Activated T-cell treated with anti-CD3 and anti-CD28 coated beads for 48 hours (primary cell): ENCODE measurements around the gene MRPL17.
"Not testable (repeated sequence)": the region's sequence is repeated elsewhere in the genome, so short reads cannot be mapped to it uniquely, and the experiment has no call there.

ENCODE experiments used
- DNase-seq: peaks from one replicate; pipeline ENCODE4 v3.0.0-alpha.2; 2020; ENCODE audit warnings: low read depth

Gene MRPL17

DNA sequence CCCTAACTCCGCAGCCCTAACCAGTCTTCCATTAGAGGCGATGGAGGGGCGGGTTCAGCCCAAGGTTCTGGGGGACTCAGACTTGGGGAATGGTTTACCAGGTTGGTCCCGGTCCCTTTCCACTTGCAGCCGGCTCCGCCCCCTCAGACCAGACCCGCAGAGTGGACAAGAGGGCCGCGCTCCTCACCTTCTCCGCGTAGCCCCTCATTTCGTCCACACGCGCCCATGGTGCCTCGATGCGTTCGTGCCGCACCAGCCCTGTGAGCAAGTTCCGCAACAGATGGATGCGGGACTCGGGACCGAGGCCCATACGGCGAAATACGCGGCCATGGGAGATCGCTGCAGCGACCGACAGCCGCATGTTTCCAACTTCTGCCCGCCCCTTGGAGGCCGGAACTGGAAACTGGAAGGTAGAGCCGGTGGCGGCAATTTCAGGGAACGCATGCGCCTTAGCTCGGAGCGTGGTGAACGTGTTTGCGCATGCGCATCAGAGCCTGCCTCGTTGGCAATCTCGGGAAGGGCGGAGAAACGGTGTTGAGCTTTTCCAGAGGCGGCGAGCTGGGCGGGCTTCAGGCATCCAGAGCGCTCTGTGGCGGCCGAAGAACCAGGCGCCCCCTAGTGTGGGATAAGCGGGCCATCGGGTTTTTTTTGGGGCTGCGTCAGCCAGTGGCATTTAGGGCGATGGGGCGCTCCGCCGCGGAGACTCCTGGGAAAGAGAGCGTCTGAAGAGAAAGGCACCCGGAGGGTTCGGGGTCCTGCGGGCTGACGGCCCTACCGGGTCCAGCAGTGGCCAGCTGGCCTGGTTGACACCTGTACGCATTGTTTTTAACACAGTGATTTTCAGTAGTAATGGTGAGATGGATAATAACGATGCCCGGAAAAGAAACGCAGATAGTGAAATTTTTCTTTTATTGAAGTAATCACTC lies at the start of gene MRPL17:
Gene MRPL17 (minus strand): TSS at position 405 of the 926 bp plus-strand sequence. CDS start 44 bp downstream, at position 361.
- DNase-seq = peak; percentile 97

DNA sequence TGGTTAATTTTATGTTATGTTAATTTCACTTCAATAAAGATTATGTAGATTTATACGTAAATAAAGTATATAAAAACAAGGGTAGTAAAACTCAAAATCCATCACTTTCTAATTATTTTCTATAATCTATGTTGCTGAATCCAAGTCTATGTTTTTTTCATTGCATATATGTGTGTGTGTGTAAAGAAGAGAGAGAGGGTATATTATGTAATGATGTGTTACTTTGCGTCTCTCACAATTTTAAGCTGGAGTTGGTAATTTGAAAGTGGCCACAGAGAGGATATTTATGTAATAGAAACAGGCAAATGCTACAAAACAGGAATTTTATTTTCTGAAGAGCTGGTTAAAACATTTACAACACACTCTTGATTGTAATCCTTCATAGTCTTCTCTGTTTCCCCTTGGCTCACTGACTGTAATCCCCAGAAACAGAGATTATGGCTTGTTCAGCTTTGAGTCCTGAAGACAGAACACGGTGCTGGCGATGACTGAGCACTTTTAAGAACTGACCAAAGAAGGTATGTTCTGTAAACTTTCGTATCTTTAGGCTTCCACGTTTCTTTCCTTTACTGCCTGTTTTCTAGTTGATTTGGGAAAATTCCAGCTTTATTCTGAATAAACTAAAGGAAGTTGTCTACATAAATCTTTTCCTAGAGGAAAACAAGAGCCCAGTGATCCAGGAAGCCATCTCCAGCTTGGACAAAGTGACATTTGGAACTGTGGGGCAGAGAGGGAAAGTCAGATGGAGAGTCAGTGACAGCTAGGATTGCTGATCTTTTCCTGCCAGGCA lies 45.0 kb upstream of the MRPL17 start:
- DNase-seq = no peak

DNA sequence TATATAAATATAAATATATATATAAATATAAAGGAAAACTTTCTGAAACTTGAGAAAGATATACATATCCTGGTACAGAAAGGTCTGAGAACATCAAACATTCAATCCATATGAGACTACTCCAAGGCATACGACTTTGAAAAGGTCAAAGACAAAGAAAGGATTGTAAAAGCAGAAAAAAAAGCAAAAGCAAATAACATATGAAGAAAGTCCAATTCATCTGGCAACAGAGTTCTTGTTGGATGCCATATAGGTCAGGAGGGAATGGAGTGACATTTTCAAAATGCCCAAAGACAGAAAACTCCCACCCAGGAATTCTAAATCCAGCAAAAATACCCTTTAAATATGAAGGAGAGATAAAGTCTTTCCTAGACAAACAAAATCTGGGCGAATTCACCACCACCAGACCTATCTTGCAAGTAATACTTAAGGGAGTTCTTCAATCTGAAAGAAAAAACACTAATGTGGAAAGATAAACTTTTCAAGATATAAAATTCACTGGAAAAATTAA lies 42.3 kb upstream of the MRPL17 start:
- DNase-seq = no peak

DNA sequence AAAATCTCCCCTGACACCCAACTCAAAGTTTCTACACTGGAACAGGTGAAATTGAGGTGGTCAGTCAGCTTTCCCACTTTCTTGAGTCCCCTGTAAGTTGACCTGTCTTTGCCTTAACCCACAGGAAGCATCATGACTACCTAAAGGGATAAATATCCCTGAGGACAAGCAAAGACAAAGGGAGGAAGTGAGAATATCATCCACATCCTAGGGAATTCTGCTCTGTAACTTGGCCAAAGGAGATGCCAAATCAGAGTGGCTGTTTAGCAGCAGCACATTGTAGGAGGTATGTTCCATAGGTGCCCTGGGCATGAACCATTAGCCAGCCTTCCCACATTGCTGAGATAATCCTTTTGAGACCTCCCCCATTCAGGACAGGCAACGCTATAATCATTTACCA lies 40.9 kb upstream of the MRPL17 start:
- no peak for DNase-seq

DNA sequence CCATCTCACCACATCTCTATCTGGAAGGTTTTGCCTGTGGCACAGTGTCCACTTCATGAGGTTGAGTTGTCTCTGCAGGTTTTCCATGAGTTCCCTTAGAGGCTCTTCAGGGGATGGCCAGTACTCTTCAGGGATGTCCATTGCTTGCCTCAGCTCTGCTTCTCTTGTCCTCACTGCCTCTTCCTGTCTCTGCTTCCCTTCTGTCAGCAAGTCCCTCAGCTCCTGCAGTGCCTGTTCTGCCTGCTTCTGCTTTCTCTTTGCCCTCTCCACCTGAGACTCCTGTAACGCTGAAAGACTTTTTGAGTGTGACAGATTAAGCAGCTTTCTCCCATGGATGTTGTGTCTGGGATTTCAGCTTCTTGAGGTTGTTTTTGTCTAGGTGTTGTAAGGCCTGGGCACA lies 38.2 kb upstream of the MRPL17 start:
- DNase-seq = no peak

DNA sequence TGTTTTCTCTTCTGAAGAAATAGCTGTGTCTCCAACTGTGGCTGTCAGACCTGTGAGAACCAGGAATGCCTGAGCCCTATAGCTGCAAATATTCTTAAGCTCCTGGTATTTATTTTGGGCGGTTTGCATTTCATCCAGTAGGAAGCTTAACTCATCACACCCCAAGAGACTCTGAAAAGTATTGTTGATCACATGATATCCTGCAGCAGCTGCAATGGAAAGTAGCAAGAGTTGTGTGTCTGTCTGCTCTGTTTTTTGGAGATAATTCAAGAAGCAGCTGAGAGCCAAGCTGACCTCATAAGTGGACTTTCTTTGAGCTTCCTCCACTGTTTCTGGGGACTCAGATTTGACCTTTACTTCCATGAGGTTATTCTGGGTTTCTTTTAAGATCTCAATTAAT lies 36.4 kb upstream of the MRPL17 start:
- no peak for DNase-seq

DNA sequence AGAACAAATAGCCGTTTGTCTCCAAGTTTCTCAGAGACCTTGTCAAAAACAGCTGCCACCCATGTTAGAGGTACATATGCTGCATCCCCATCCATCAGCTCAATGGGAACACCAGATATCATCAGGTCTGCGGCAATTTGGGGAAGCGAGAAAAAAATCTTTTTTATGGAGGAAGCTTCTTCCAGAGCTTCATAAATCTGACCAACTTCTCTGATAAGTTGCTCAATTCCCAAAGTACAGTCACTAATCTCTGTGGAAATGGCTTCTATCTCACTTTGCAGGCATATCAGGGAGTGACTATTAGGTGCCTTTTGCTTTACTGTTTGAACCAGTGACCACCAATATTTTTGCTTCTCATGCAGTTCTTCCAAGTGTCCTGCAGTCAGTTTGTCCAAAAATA lies 34.3 kb upstream of the MRPL17 start:
- DNase-seq = no peak

DNA sequence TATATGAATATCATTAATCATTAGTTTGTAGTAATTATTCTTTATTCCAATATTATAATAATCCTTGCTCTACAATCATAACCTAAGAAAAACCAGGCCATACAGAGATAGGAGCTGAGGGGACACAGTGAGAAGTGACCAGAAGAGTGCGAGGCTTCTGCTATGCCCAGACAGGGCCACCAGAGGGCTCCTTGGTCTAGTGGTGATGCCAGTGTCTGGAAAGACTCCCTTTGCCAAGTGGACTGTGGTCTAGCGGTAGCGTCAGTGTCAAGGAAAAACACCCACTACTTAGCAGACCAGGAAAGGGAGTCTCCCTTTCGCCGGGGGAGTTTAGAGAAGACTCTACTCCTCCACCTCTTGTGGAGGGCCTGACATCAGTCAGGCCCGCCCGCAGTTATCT lies 28.4 kb upstream of the MRPL17 start:
- peak; percentile 38 for DNase-seq

DNA sequence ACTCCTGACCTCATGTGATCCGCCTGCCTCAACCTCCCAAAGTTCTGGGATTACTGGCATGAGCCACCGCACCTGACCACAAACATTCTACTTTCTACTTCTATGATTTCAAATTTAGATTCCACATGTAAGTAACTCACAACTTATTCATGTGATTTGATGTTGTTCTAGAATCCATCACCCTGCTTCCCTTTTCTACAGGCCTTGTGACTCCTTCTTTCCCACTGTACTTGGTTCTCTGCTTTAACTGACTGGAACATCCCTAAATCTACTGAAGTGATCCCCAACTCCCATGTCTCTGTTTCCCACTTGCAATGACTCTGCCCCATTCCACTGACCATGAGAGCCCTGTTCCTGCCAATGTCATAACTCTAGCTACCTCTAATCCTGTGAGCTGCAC lies 25.7 kb upstream of the MRPL17 start:
- DNase-seq = no peak

DNA sequence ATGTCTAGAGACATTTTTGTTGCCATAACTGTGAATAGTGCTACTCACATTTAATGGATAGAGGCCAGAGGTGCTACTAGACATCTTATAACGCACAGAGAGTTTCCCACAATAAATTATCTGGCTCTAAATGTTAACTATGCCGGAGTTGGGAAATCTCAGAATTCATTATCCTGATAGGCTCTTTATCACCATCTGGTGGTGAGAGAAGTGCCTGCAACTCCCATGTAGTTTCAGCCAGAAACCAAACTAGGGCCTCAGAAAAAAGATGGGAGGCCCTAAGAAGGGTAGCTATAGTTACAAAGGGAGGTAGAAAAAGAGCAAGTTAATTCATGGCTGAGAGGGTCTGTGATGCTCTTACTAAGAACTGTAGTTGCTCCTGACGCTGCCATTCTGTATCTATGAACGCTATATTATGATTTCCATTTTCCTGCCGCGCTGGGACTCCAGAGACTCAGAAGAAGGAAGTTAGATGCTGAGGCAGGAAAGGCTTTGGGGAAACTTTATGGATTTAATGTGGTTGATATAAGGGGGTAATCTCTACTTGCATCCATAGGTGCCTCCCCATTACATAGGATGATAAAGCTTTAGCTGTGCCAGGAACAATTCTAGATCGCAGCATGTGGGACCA lies 22.9 kb upstream of the MRPL17 start:
- DNase-seq = no peak

DNA sequence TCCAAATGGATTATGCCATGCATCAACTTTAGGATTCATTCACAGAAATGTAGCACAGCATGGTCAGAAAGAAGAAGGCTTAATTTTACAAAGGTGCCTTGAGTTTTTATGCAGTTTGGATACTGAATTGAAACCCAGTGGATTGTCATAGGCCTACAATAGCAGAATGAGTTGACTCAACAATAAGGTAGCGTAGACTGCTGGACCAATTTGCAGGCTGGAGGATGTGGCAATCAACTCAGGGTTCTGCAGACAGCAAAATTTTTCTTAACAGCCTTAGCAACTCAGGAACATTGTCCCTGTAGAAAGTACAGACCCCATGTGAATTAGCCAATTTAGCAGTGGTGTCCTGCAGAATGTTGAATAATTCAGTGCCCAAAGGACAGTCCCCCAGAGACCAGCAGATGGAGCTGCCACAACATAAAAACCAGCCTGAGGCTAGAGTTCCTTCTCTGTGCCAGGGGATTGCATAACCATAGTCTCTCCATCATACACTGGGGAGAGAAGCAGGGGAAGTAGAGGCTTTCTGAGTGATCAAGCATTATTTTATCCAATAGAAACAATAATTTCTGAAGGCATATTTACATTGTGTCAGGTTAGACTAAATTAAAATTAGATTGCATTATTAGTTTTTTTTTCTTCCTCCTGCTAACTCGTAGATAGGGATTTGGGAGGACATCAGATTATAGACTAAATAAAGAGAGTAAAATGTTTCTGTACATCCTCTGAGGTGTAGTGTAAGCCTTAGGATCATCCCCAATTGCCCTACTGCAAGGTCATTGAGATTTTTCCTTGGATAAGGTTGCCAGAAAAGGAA lies 20.3 kb upstream of the MRPL17 start:
- no peak for DNase-seq

DNA sequence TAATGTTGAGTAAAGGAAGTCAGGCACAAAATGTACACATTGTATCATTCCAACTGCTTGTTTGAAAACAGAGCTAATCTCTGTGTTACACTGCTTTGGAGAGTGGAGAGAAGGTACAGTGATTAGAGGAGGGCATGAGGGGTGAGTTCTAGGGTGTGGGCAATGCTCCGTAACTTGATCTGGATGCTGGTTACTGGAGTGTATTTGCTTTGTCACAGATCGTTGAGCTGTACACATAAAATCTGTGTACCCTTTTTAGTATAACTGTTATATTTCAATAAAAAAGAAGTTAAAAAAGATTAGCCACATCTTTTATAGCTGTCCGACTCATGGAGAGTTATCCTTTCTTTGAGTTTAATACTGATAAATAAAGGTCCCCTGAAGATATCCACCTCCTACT lies 18.8 kb upstream of the MRPL17 start:
- DNase-seq = not testable (repeated sequence)

DNA sequence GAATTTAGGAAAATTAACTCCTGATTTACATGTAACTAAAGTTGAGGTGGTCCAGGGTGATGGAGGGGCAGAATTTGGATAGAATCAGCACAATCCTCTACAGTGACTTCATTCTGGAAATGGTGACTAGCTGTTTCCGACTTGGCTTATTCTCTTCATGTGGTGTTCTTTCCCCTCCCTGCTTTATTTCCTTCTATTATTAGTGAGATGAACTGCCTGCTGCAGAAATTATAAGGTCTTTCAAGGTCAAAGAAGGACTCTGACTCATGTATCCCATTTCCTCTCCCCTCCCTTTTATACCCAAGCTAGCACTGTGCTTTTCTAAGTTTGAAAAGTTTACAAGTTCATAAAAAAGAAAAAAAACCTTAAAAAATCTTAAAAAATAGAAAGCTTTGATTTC lies 12.2 kb upstream of the MRPL17 start:
- DNase-seq = no peak

DNA sequence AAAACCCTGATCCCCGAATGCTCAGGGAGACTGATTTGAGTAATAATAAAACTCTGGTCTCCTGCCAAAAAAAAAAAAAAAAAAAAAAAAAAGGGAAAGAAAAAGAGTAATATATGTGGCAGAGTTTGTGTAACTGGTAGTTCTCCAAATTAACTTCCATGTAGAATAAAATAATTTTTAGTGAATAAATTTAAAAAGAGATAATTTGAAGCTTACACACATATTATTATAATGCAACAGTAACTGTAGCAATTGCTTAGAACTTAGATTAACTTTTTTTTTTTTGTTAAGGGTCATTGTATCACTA lies 11.0 kb upstream of the MRPL17 start:
- DNase-seq = no peak

DNA sequence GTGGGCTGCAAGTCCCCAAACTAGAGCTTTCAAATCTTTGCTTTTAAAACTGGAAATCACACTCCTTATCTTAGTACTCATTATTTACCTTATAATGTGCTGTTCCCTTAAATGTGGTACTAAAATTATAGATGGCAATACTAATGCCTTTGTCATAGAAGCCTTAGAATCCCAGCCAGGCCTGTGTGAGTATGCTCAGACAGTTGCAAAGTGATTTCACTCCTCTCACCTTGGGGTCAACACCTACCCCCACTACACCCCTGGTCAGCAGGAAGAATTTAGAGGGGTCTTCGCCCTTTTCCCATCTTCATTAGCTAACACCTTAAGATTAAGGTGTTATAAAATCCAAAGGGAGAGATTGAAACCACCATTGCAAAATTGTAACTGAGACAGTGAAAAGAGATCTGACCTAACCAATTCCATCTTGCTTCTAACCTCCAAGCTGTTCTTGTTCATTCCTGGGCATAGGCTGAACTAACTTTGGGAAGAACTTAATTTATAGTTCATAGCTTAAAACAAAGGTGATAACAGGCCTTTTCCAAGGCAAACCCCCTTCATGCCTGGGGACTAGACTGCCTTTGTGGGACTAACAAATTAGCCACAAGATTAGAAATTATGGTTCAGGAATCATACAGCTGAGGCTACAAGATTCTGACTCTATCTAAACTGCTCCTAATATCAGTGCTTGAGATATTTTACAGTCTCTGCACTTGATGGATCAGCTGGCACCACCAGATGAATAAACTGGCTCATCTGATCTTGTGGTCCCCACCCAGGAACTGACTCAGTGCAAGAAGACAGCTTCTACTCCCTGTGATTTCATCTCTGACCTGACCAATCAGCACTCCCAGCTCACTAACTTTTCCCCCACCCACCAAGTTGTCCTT lies 10.4 kb upstream of the MRPL17 start:
- peak; percentile 45 for DNase-seq

DNA sequence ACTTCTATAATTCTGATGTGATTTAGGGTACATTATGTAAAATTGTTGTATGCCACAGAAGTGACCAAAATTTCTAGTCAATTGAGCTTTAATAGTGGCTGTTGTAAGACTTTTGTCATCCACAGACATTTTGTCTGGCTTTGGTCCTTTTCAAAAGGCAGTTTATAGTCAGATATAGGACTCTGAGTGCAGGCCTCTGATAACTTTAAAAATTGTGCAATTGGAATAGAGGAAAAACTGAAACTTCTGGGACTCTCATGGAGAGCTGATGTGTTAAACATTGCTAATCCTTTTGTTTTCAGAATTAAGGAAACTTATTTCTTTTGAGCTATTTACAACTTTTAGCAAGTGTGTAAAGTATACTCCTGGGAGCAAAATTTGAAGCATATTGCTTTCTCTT lies 9.0 kb upstream of the MRPL17 start:
- DNase-seq = no peak

DNA sequence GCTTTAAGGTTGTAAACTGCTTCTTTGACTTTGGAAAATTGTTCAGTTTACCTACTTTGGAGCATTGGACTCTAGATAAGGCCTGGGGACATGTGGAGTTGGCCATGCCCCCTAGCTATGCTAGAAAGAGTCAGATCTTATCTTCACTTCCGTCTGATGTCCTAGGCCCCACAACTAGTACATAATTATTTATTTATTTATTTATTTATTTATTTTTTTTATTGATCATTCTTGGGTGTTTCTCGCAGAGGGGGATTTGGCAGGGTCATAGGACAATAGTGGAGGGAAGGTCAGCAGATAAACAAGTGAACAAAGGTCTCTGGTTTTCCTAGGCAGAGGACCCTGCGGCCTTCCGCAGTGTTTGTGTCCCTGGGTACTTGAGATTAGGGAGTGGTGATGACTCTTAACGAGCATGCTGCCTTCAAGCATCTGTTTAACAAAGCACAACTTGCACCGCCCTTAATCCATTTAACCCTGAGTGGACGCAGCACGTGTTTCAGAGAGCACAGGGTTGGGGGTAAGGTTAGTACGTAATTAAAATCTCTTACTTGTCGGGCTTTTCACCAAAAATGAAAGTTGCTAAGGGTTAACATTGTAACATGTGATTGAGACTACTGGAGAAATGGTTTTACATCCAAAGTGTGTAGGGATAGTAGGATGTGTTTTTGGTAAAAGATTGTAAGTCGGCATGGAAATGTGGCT lies 7.4 kb upstream of the MRPL17 start:
- DNase-seq = not testable (repeated sequence)

DNA sequence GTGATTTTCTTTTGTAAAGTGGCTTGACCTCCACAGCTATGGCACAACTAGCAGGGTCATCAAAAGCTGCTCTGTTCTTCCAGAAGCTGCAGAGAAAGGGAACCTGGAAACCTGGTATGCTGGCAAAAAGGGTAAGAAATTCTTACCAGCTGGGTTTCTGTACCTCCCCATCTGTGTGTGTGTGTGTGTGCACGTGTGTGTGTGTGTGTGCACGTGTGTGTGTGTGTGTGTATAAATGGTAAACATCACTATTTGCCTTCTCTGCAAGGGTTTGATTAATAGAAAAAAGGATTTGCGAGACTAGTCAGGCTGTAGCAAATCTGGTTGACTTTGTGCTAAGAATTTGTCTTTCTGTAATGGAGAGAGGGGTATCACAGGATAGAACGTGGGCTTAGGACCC lies 4.7 kb upstream of the MRPL17 start:
- DNase-seq = no peak

DNA sequence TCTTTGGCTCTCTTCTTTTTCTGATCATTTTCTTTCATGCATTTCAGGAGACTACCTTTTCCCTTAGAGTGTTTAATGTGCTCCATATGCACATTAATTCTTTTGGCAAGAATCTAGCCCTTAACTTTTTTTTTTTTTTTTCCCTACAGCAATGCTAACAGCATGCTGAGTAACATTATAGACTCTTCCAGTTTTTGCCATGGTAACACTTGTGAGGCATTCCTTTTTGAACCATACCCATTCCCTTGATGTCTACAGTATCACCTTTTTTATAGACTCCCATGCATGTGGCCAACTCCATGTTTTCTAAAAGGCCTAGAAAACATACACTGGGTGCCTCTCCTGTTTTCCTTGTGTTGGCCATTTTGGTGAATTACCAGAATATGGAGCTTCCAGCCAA lies 2.9 kb upstream of the MRPL17 start:
- no peak for DNase-seq

DNA sequence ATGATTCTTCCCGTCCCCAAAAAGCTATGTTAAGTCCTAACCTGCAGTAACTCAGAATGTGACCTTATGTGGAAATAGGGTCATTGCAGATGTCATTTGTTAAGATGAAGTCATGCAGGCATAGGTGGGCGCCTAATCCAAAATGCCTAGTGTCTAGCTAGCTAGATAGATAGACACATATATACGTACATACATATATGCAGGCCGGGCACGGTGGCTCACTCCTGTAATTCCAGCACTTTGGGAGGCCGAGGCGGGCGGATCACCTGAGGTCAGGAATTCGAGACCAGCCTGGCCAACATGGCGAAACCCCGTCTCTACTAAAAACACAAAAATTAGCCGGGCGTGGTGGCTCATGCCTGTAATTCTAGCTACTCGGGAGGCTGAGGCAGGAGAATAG lies 928 bp upstream of the MRPL17 start:
- not testable (repeated sequence) for DNase-seq
